GM04504 (cell line): ENCODE data around the gene PLIN3.
A peak's percentile ranks its signal among the peaks of the same experiment; 100 is the strongest.
"Not testable (repeated sequence)": the region's sequence is repeated elsewhere in the genome, so short reads cannot be mapped to it uniquely, and the experiment has no call there.

Source experiments
- DNase-seq: peaks from one replicate; pipeline ENCODE4 v3.0.0-alpha.2; 2012; ENCODE audit warnings: low read depth

The PLIN3 gene, protein sequence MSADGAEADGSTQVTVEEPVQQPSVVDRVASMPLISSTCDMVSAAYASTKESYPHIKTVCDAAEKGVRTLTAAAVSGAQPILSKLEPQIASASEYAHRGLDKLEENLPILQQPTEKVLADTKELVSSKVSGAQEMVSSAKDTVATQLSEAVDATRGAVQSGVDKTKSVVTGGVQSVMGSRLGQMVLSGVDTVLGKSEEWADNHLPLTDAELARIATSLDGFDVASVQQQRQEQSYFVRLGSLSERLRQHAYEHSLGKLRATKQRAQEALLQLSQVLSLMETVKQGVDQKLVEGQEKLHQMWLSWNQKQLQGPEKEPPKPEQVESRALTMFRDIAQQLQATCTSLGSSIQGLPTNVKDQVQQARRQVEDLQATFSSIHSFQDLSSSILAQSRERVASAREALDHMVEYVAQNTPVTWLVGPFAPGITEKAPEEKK

DNA sequence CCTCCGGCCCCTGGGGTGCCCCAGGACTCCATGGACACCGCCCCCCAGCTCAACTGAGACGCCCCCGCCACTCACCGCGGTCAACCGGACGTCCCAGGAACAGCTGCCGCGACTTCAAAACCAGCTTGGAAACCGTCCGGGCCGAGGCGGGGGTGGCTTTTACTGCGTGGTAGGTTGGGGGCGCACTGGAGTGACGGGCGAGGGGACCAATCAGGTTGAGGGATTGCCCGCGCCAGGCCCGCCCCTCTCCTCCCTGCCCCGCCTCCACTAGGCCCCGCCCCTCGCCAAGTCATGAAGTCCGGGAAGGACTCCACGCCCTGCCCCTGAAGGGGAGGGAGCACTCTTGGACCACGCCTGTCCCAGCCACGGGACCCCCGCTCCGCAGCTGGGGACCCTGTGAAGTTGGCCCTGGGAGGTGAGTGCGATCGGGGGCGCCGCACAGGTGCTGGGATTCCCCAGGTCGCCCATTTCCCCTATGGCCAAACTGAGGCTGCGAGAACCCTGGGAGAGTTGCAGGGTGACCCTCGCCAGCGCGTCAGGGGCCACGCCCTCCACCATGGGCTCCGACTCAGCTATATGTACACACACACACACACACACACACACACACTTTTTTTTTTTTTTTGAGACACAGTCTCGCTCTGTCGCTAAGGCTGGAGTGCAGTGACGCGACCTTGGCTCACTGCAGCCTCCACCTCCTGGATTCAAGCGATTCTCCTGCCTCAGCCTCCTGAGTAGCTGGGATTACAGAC, at the start of gene PLIN3:
PLIN3 (minus strand) TSS at position 134 of the 752 bp plus-strand sequence. CDS start 6,273 bp downstream, outside the sequence.
- peak; percentile 91 for DNase-seq

DNA sequence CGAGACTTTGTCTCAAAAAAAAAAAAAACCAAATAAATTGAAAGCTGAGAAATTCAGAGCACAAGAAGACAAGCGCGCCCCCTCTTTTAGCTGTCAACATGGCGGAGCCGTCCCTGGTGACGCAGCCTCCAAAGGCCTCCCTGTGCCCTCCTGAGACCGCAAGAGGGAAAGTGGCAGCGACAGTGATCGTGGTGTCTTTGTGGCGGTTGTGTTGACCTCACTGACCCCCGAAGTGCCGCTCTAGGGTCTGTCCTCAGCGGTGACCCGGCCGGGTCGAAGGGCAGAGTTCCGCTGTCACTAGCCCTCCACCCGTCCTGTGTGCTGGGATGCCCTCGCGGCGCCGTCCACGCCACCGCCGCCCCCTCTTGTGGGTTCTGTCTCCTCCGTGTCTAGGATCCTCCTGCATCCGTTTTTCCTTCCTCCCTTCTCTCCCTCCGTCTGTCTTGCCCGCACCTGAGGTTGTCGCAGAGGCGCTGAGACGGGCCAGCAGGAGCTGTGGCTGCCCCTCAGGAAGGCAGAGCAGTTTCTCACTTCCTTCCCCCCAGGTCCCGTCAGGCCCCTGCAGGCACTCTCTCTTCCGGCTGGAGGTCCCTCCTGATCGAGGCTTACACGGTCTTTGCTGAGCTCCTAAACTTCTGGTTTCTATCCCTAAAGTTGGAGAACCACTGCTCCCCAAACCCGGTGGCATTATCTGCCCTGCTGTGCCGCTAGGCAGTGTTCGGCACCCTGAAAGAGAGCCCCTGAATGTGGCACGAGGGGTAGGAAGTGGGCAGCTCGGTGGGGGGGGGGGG, 49.0 kb upstream of the PLIN3 start:
- no peak for DNase-seq

DNA sequence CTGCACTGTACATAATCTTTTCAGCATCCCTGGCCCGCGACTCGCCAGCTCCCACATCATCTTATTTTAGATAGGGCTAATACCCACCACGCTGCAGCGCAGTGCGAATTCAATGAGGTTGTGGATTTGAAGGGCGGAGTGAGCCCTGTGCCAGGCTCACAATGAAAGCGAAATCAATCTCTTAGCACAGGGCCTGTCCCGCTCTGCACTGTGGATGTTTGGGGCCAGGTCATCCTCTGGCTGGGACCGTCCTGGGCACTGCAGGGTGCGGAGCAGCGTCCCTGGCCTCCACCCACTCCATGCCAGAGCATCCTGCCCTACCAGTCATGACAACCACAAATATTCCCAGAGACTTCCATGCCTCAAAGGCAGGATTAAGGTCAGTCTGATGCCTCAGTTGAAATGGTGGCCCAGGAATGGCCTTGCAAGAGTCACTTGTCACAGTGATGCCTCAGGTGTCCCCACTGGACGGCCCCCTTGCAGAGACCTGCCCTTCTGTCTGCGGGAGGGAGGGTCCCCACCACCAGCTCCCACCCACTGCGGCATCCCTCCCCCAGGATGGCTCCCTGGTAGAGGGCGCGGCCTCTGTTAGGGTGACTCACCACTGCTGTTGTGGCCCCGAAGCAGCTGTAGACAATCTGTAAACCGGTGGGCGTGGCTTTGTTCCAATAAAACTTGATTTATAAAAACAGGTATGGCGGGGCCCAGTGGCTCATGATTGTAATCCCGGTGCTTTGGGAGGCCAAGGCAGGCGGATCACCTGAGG, 47.5 kb upstream of the PLIN3 start:
- DNase-seq: no peak

DNA sequence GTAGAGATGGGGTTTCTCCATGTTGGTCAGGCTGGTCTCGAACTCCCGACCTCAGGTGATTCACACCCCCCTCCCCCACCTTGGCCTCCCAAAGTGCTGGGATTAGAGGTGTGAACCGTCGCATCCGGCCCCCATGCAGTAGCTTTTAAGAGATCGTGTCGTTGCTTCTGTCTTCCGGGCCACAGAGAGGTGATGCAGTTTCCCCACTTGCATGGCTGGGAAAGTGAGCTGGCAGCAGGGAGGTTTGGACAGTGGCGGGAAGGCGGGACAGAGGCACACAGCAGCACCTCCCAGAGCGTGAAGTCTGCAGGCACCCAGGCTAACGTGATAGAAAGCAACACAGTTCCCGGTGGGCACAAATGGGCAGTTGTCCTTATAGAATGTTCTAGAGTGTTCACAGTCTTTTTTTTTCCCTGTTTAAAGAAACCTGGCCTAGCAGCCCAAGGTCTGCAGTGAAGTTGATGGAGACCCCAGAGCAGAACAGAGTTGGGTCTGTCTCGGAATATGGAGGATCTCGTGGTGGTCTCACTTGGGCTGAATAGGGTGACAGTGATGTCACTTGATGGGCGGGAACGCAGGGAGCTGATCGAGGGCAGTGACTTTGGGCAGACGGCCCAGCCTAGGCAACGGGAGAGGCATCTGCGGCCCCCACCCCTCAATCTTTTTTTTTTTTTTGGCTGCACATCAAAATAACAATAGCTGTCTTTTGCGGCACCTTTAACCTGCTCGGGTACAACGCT, 46.7 kb upstream of the PLIN3 start:
- no peak for DNase-seq

DNA sequence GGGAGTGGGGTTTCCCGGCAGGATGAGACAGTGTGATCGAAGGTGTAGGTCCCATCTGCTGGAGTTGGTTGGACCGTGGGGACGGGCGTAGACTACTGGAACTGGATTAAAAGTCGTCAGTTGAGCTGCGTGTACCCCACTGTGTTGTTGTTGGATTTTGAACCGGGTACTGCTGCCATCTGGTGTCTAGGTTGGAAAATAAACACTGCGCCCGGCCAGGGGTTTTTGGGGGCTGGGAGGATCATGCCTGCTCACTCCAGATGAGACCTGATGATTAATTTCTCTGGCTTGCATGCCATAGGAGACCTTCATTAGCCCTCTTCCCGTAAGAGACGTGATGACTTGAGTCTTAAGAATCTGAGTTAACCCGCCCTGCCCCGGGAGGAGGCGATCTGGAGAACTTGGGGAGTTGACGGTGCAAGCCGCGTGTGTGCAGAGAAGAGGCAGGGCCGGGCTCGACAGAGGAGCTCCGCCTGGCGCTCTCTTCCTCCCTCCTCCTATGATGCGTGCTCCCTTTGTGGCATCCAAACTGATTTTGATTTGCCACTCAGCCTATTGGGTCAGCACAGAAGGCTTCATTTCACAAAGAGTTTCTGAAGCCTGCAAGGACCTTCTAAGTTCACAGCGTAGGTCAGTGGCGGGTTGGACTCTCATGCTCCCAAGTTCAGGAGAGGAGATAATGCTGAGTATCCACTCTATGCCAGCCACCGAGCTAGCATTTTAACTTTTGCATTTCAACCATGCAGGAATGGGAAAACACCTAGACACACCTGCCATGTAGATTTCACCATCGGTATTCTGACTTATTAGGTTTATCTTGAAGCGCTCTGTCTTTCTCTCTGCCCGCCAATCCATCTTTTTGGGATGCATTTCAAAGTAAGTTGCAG, 44.6 kb upstream of the PLIN3 start:
- peak; percentile 99 for DNase-seq

DNA sequence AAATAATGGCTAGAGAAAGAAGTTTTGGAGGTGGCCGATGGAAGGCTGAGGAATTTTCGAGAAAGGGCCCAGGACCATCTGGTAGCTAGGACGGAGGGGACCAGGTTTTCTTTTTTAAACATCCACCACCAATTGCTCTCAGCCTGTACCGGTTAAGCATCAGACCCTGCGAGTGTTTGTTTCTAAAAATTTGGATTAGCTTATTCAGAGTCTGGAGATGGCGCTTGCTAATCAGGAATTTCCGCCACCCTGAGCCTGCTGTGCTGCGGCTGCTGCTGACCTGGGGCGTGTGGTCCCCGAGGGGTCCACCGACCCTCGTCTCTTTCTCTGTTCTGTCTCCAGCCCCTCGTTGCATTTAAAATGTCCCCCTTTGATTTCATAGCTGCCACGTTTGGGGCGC, 43.8 kb upstream of the PLIN3 start:
- DNase-seq: no peak

DNA sequence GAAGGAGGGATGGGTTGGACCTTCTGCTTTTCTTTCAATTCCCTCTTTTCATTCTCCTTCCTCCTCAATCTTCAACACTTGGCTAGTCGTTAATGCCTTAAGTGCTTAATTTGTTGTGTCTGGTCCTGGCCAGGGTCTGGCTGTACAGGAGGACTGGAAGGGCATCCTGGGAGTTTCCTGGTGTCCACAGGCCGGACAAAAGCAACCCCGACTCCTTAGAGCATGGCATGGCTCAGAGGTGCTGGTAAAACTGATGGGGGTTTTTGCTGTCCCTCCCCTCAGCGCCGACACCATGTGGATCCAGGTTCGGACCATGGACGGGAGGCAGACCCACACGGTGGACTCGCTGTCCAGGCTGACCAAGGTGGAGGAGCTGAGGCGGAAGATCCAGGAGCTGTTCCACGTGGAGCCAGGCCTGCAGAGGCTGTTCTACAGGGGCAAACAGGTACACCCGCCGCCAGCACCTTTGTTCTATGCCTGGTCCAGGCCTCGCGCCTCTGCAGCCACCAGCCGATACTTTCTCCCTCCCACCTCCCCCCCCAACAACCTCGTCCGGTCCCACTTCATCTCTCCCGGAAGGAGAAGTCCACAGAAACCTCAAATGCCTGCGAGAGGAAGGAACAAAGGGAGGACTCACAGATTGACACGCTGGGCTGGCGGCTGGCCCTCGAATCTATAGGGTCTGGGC, 43.3 kb upstream of the PLIN3 start:
- DNase-seq: no peak

DNA sequence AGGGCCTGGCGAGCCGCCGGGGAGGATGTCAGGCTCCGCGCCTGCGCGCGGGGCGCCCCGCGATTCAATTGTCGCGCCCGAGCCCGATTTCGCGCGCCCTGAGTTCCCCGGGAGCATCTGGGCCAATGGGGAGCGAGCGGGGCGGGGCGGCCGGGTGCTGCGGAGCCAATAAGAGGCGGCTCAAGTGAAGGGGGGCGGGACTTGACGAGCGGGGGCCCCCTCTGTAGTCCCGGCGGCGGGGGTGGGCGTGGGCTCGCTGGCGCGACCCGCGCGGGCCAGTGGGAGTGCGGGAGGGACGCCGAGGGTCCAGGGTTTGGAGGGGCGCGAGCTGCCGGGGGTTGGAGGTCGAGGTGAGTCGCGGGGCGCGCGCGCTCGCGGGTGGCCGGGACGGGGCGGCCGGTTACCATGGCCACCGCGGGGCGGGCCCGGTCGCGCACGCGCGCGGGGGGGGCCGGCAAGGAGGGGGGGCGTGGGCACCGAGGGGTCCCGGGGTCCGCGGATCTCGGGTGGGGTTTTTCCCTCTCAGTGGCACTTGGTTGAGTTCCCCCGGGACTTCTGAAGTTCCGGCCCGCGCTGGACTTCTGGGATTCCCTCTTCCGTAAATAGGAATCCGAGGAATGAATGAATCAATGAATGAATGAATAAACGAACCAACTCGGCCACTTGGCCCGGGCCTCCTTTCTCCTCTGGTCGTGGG, 42.6 kb upstream of the PLIN3 start:
- peak; percentile 76 for DNase-seq

DNA sequence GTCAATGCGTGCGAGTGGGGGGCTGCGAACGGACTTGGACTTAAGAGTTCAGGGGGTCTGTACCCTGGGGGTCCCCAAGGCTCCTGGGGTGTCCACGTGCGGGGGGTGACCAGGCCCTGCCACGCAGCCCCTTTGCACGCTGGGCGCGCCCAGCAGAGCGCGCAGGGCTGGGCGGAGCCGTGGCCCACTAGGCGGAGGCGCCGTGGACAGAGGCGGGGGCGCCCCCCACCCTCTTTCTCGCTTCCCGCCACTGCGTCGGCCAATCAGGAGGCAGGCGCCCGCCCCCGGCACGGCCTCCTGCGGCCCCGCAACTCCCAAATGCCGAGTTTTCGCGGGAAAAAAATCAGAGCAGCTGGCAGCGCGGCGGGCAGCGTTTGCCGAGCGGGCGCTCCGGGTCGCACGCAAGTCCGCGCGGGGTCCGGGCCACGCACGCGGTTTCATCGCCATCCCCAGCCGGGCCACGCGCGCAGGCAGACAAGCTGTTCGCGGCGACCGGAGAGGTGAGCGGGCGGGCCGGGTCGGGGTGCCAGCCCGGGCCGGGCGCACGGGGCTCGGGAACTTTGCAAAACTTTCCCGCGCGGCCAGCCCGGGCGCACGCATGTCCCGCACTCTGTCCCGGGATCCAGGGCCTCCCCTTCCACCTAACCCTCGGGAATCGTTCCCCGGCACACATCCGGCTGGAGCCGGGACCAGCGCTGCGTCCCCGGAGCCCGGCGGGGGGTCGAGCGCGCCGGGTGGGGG, 41.9 kb upstream of the PLIN3 start, which contains the start of gene UHRF1:
UHRF1 (plus strand) TSS at position 346 of the 741 bp plus-strand sequence. CDS start 1,385 bp downstream, outside the sequence.
- DNase-seq: no peak

DNA sequence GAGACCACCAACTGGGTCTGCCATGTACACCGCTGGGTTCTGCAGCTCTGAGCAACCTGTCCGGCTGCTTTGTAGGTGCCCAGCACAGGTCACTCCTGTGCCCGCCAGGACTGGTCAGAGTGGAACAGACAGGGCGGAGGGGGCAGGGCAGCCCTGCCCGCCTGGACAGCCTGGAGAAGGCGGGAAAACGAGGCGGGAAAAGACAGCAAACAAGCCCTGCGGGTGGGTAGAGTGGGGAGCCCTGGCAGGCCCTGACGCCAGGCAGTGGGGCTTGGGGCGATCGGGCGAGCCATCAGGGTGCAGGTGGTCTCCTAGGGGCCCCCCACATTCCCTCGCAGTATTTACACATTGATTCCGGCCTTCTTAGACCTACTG, 41.3 kb upstream of the PLIN3 start:
- DNase-seq: no peak

DNA sequence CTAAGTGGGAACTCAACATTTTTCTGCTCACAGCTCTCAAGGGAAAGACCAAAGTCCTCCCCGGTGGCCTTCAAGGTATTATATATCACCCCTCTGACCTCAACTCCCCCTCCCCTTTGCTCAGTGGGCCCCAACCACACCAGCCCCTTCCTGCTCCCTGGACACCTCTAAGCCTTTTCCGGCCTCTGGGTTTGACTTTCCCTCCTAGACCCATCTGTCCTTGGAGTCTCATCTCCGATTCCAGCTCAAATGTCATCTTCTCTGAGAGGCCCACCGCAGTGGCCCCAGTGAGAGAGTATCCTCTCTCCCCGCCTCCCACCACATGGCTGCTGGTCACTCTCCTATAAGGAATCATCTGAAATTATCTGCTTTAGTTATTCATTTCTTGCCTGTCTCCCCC, 40.9 kb upstream of the PLIN3 start:
- DNase-seq: no peak

DNA sequence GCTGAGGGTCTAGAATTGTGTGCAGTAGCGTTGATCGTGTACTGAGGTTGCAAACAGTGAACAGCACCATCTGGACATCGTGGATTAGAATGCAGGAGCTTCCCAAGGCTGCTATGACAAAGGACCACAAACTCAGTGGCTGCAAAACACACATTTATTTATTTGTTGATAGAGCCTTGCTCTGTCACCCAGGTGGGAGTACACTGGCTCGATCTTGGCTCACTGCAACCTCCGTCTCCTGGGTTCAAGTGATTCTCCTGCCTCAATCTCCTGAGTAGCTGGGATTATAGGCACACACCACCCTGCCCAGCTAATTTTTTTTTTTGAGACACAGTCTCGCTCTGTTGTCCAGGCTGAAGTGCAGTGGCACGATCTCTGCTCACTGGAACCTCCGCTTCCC, 39.5 kb upstream of the PLIN3 start:
- no peak for DNase-seq

DNA sequence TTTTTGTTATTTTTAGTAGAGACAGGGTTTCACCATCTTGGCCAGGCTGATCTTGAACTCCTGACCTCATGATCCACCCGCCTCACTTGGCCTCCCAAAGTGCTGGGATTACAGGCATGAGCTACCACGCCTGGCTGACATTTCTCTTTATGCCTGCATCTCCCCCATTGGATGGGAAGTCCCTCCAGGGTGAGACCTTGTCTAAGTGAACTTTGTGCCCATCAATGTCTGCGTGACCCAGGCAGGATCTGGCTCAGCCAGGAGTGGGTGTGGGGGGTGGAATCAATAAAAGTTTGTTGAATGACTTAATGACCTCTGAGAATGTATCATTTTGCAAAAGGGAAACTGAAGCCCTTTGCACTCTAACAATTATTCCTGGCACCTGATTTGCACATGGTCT, 37.0 kb upstream of the PLIN3 start:
- no peak for DNase-seq

DNA sequence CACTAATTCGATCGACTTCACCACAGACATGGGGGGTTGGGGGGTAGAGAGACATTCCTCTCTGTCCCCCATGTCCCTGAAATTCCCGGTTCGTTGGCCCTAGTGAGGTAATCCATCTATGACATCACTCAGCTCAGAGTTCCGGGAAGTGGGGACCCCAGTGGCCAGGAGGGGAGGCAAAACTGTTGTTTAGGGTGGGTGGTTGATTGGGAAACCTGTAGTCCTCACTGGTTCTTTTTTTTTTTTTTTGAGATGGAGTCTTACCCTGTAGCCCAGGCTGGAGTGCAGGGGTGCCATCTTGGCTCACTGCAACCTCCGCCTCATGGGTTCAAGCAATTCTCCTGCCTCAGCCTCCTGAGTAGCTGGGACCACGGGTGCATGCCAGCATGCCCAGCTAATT, 35.3 kb upstream of the PLIN3 start, which contains the start of gene ARRDC5:
ARRDC5 (minus strand) TSS at position 101 of the 400 bp plus-strand sequence; CDS start at position 30, 71 bp downstream.
- no peak for DNase-seq

DNA sequence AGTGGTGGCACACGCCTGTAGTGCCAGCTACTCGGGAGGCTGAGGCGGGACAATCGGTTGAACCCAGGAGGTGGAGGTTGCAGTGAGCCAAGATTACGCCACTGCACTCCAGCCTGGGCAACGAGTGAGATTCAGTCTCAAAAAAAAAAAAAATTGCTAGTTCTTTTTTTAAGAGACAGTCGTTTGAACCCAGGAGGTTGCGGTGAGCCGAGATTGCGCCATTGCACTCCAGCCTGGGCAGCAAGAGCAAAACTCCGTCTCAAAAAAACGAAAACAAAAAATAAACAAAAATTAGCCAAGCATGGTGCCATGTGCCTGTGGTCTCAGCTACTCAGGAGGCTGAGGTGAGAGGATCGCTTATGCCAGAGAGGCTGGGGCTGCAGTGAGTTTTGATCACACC, 33.4 kb upstream of the PLIN3 start:
- not testable (repeated sequence) for DNase-seq

DNA sequence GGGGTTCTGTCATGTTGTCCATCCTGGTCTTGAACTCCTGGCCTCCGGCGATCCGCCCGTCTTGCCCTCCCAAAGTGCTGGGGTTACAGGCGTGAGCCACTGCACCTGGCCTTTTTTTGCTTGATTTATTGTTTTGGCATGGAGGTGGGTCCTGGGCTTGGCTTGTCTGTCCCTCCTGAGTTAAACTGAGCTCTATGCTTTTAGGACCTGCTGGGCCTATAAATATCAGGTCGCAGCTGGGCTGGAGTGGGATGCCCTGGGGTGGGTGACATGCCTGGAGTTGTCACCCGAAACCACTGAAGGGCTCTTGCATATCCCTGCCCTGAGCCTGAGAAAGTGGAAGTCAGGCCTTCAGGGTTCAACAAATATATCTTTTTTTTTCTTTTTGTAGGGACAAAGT, 29.7 kb upstream of the PLIN3 start:
- no peak for DNase-seq

DNA sequence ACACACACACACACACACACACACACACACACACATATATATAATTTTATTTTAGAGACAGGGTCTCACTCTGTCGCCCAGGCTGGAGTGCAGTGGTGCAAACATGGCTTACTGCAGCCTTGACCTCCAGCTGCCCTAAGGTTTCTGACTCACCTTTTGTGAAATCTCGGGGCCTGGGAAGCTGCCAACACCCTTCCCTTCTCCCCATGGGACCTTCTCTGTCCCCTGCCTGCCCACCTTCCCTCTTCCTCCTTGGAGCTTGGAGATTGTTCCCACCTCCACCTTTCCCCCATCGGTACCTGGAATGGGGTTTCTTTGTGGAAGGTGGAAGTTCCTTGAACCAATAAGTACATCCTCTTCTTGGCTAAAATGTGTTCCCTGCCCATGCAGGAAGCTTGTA, 28.9 kb upstream of the PLIN3 start:
- DNase-seq: peak; percentile 24

DNA sequence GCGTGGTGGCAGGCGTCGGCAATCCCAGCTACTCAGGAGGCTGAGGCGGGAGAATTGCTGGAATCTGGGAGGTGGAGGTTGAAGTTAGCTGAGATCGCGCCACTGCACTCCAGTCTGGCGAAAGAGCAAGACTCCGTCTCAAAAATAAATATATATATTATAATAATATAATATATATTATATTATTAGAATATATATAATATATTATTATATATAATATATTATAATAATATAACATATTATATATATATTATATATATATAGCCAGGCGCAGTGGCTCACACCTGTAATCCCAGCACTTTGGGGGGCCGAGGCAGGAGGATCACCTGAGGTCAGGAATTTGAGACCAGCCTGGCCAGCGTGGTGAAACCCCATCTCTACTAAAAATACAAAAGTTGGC, 25.5 kb upstream of the PLIN3 start:
- not testable (repeated sequence) for DNase-seq
